HG02973 (cell line): Measurements from ENCODE around the gene BECN2.
"Not testable (repeated sequence)": the region's sequence is repeated elsewhere in the genome, so short reads cannot be mapped to it uniquely, and the experiment has no call there.

Experiments used
- ATAC-seq: cut with Tn5 transposase; IDR thresholded peaks from one replicate; pipeline ENCODE4 v1.9.1; 2021; ENCODE audit warnings: moderate library complexity; ENCODE audit not compliant: unreplicated experiment

The BECN2 gene

GRCh38 chr1:241976229-241976628, 18.7 kb downstream of the BECN2 start:
- no peak for ATAC-seq

- no peak for ATAC-seq
Observed at GRCh38 chr1:241979071-241979470, 21.5 kb downstream of the BECN2 start.

GRCh38 chr1:241979926-241980325, 22.4 kb downstream of the BECN2 start:
- no peak for ATAC-seq

GRCh38 chr1:241985787-241986186, 28.2 kb downstream of the BECN2 start:
- peak; percentile 67 for ATAC-seq

GRCh38 chr1:241988389-241988930, 30.9 kb downstream of the BECN2 start:
- ATAC-seq: not testable (repeated sequence)

- no peak for ATAC-seq
Observed at GRCh38 chr1:241990040-241990439, 32.5 kb downstream of the BECN2 start.

GRCh38 chr1:241992734-241993133, 35.2 kb downstream of the BECN2 start:
- ATAC-seq: no peak

- ATAC-seq: no peak
Observed at GRCh38 chr1:241994171-241994570, 36.6 kb downstream of the BECN2 start.

- no peak for ATAC-seq
Observed at GRCh38 chr1:241997401-241997998, 39.9 kb downstream of the BECN2 start.

GRCh38 chr1:241998412-241998921, 40.9 kb downstream of the BECN2 start:
- ATAC-seq: peak; percentile 87

- ATAC-seq: no peak
Observed at GRCh38 chr1:241999026-241999425, 41.5 kb downstream of the BECN2 start, which contains the start of gene MAP1LC3C. TSS of gene MAP1LC3C (minus strand) at chr1:241999098. CDS start at chr1:241999008, 90 bp downstream.

- ATAC-seq: no peak
Observed at GRCh38 chr1:242000434-242000833, 42.9 kb downstream of the BECN2 start.

- no peak for ATAC-seq
Observed at GRCh38 chr1:242002072-242002471, 44.5 kb downstream of the BECN2 start.

GRCh38 chr1:242002510-242002909, 44.9 kb downstream of the BECN2 start:
- ATAC-seq: no peak

- ATAC-seq: no peak
Observed at GRCh38 chr1:242004751-242005495, 47.4 kb downstream of the BECN2 start.

GRCh38 chr1:242005866-242006535, 48.4 kb downstream of the BECN2 start:
- no peak for ATAC-seq

GRCh38 chr1:242006976-242007375, 49.4 kb downstream of the BECN2 start:
- ATAC-seq: no peak
